GM23338 (cell line): ENCODE results near the gene CPE. TPM values are rescaled to one million over a fixed set of nuclear protein-coding genes. Genes with fewer than 3 reads are reported as not detected.

Experiments used
- ATAC-seq: fragments of 200-7000 bp; cut with Tn5 transposase; 3 replicates; pipeline ENCODE4 v1.9.1; 2020
- DNase-seq: peaks from one replicate; pipeline ENCODE4 v3.0.0-alpha.2; 2015; ENCODE audit warnings: low spot score
- H2AFZ ChIP-seq: fragments of 200-600 bp; sonication (generic); 2 replicates; pipeline ENCODE4 v1.8.0; 2016; ENCODE audit warnings: antibody characterized with exemption, mild to moderate bottlenecking, moderate library complexity
- H3F3A ChIP-seq: fragments of 200-600 bp; sonication (generic); replicated peaks from 2 replicates; pipeline ENCODE4 v1.8.0; 2017; ENCODE audit warnings: antibody characterized with exemption, mixed run types, low read depth
- H3K27ac ChIP-seq: fragments of 200-600 bp; sonication (generic); 2 replicates; pipeline ENCODE4 v1.6.1; 2016; ENCODE audit warnings: low read depth
- H3K27me3 ChIP-seq: fragments of 200-600 bp; sonication (generic); 2 replicates; pipeline ENCODE4 v1.8.0; 2016; ENCODE audit warnings: mild to moderate bottlenecking, mixed run types, moderate library complexity; ENCODE audit not compliant: insufficient read depth
- H3K36me3 ChIP-seq: fragments of 200-600 bp; sonication (generic); 2 replicates; pipeline ENCODE4 v1.8.0; 2016; ENCODE audit warnings: mild to moderate bottlenecking; ENCODE audit not compliant: insufficient read depth
- H3K4me1 ChIP-seq: fragments of 200-600 bp; sonication (generic); 2 replicates; pipeline ENCODE4 v1.8.0; 2016; ENCODE audit warnings: mild to moderate bottlenecking, moderate library complexity; ENCODE audit not compliant: insufficient read depth
- H3K4me2 ChIP-seq: fragments of 200-600 bp; sonication (generic); 2 replicates; pipeline ENCODE4 v1.7.1; 2017; ENCODE audit warnings: mixed run types
- H3K4me3 ChIP-seq: fragments of 200-600 bp; sonication (generic); 2 replicates; pipeline ENCODE4 v1.6.1; 2016; ENCODE audit warnings: mixed run types
- H3K79me2 ChIP-seq: fragments of 200-600 bp; sonication (generic); replicated peaks from 2 replicates; pipeline ENCODE4 v1.8.0; 2017; ENCODE audit warnings: mild to moderate bottlenecking; ENCODE audit not compliant: insufficient read depth
- H3K9me2 ChIP-seq: fragments of 200-600 bp; sonication (generic); 2 replicates; pipeline ENCODE4 v1.8.0; 2017; ENCODE audit not compliant: insufficient read depth
- H4K20me1 ChIP-seq: fragments of 200-600 bp; sonication (generic); replicated peaks from 2 replicates; pipeline ENCODE4 v1.8.0; 2017; ENCODE audit warnings: mild to moderate bottlenecking; ENCODE audit not compliant: insufficient read depth
- H3K27ac Mint-ChIP-seq: 2 replicates; pipeline ENCODE4 v1.8.0; 2020; ENCODE audit warnings: inconsistent platforms, mild to moderate bottlenecking, moderate library complexity, mixed read lengths
- H3K27me3 Mint-ChIP-seq: 3 replicates; pipeline ENCODE4 v1.8.0; 2022; ENCODE audit warnings: low read depth, mild to moderate bottlenecking, moderate library complexity, mixed read lengths, inconsistent platforms; ENCODE audit not compliant: insufficient read depth, poor library complexity
- H3K36me3 Mint-ChIP-seq: 3 replicates; pipeline ENCODE4 v1.8.0; 2021; ENCODE audit warnings: low read depth, mild to moderate bottlenecking, inconsistent platforms, moderate library complexity, mixed read lengths
- H3K4me1 Mint-ChIP-seq: 3 replicates; pipeline ENCODE4 v1.8.0; 2020; ENCODE audit warnings: mild to moderate bottlenecking, inconsistent platforms, mixed read lengths
- H3K4me3 Mint-ChIP-seq: 3 replicates; pipeline ENCODE4 v1.8.0; 2021; ENCODE audit warnings: moderate library complexity, mild to moderate bottlenecking, inconsistent platforms, mixed read lengths
- H3K9me3 Mint-ChIP-seq: 3 replicates; pipeline ENCODE4 v1.8.0; 2020; ENCODE audit warnings: moderate library complexity, mild to moderate bottlenecking, inconsistent platforms, mixed read lengths
- CREB1 ChIP-seq: fragments of 250-450 bp; sonication (Bioruptor Pico); IDR thresholded peaks from 2 replicates; pipeline ENCODE4 v1.5.0; 2020; ENCODE audit warnings: low read depth, mild to moderate bottlenecking, moderate library complexity
- NANOG ChIP-seq: IDR thresholded peaks from 2 replicates; pipeline ENCODE4 v1.6.1; 2016; ENCODE audit warnings: antibody characterized with exemption, borderline replicate concordance
- STAT1 ChIP-seq: IDR thresholded peaks from one replicate; pipeline ENCODE4 v1.6.1; 2016; ENCODE audit warnings: antibody characterized with exemption; ENCODE audit not compliant: unreplicated experiment
- ZNF114 ChIP-seq: fragments of 250-450 bp; sonication (Bioruptor Pico); IDR thresholded peaks from 2 replicates; pipeline ENCODE4 v1.5.0; 2020; ENCODE audit warnings: mild to moderate bottlenecking, moderate library complexity
- microRNA counts: library from miRNA; unstranded; fragments of <30 nt; microRNA quantifications from one replicate; lab custom pipeline; 2017
- microRNA-seq: library from miRNA; unstranded; fragments of <30 nt; microRNA quantifications from one replicate; pipeline ENCODE4, GENCODE V29; 2017
- polyA plus RNA-seq: library from polyadenylated mRNA; unstranded; fragments of >200 nt; fragmentation: Nextera tagmentation; extraction: Ambion mirVana; gene quantifications from 2 replicates; pipeline ENCODE4 v1.2.1, GENCODE V29; 2016
- small RNA-seq: library from RNA; depleted of rRNA; stranded (forward); fragments of <200 nt; gene quantifications from one replicate; pipeline ENCODE3, GENCODE V24; 2014; ENCODE audit warnings: low replicate concordance
- total RNA-seq: library from RNA; depleted of rRNA; stranded (reverse); fragments of >200 nt; shearing (Covaris generic); gene quantifications from 2 replicates; pipeline ENCODE4 v1.2.3, GENCODE V29; 2014; rRNA removed
- TF ChIP-seq, protein P1 (sequence below): IDR thresholded peaks from 2 replicates; pipeline ENCODE4 v1.6.1; 2016; ENCODE audit warnings: antibody characterized with exemption

The CPE gene
- total and polyA plus RNA-seq, 2 experiments from 2014 or later = 10.3 to 16.5 TPM

DNA sequence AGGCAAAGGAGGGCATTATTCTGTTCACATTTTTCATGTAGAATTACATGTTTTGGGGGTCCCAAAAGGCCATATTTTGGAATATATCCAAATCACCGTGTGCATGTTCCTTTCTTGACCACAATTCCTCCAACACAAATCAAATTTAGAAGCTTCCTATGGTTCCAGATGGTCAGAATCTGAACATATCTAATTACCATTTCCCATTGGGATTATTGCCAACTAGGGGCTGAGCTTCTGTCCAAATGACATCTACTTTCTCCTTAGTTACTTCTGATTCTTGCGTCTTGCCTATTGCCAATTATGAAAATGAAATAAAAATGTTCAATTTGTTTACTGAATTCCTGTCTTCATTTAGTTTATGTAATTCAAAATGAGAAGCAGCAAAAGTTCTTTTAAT lies 163.7 kb downstream of the CPE start:
- no peaks in the 10 kb centered on the region for H3K27me3 ChIP-seq
- H3K9me3 Mint-ChIP-seq = no peaks in the 10 kb centered on the region; the same call in 2 of the 3 replicates
- ATAC-seq (no peak), DNase-seq (no peak)
- TF ChIP-seq STAT1 (no peak), ZNF114 (CRISPR knock-in tag) (no peak), NANOG (no peak), CREB1 (CRISPR knock-in tag) (no peak)
- TF ChIP-seq, protein P1, sequence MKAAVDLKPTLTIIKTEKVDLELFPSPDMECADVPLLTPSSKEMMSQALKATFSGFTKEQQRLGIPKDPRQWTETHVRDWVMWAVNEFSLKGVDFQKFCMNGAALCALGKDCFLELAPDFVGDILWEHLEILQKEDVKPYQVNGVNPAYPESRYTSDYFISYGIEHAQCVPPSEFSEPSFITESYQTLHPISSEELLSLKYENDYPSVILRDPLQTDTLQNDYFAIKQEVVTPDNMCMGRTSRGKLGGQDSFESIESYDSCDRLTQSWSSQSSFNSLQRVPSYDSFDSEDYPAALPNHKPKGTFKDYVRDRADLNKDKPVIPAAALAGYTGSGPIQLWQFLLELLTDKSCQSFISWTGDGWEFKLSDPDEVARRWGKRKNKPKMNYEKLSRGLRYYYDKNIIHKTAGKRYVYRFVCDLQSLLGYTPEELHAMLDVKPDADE = no peak
- H3K27ac Mint-ChIP-seq = no peak overlapping the region
- H4K20me1 ChIP-seq = no peaks in the 10 kb centered on the region
- no peak overlapping the region for H3K4me3 Mint-ChIP-seq
- no peak overlapping the region for H3K27ac ChIP-seq
- peaks cover 2% of the 10 kb centered on the region for H3K27me3 Mint-ChIP-seq
- peak overlapping the region; percentile 66; the same call in 1 of the 2 replicates for H2AFZ ChIP-seq
- H3K79me2 ChIP-seq = no peaks in the 10 kb centered on the region
- peaks cover 1% of the 10 kb centered on the region; the same call in 2 of the 3 replicates for H3K4me1 Mint-ChIP-seq
- 0 out of 2 replicates have a peak, but pooled peaks cover 4% of the 10 kb centered on the region for H3F3A ChIP-seq
- H3K4me2 ChIP-seq = no peak overlapping the region
- no peaks in the 10 kb centered on the region for H3K4me1 ChIP-seq
- no peaks in the 10 kb centered on the region for H3K36me3 Mint-ChIP-seq
- H3K9me2 ChIP-seq = 0 out of 2 replicates have a peak, but pooled peaks cover 7% of the 10 kb centered on the region
- H3K36me3 ChIP-seq = no peaks in the 10 kb centered on the region
- H3K4me3 ChIP-seq = no peak overlapping the region

MicroRNAs within 50 kb of the gene (microRNA counts, 767-probe panel; counts per million panel counts)
- microRNA hsa-miR-578 (lab: Ali Mortazavi, UCI) = not detected

Small RNAs within 50 kb of the gene (microRNA-seq; reads per million reads assigned to microRNA genes)
- gene MIR578 = not detected

Small RNAs within 50 kb of the gene (small RNA-seq; reads per million reads assigned to genes)
- gene MIR578 (0.07 reads per million), gene SCGB1D5P (not detected)

Other genes with a start within 250 kb of the CPE start
- gene KLHL2, start 171.4 kb upstream of the CPE start, total RNA-seq = 12.4 and 14.8 TPM in 2 replicates
- 5.0 and 7.1 TPM in 2 replicates for gene KLHL2, start 171.4 kb upstream of the CPE start, polyA plus RNA-seq
- 272 and 274 TPM in 2 replicates for gene MSMO1, start 51.3 kb upstream of the CPE start, total RNA-seq
- gene MSMO1, start 51.3 kb upstream of the CPE start, polyA plus RNA-seq = 118 and 145 TPM in 2 replicates